K562 treated with DMSO at 1 percent for 48 hours (cell line): ENCODE measurements around the gene SLX4IP. TPM values are rescaled to one million over a fixed set of nuclear protein-coding genes. Genes with fewer than 3 reads are reported as not detected.

Experiments used
- total RNA-seq: library from RNA; unstranded; fragments of 300-600 nt; gene quantifications from 2 replicates; pipeline ENCODE4 v1.2.3, GENCODE V29; 2022; ENCODE audit warnings: low replicate concordance; ENCODE audit errors: extremely low read depth

The SLX4IP gene
- not detected in 2 replicates for total RNA-seq

DNA sequence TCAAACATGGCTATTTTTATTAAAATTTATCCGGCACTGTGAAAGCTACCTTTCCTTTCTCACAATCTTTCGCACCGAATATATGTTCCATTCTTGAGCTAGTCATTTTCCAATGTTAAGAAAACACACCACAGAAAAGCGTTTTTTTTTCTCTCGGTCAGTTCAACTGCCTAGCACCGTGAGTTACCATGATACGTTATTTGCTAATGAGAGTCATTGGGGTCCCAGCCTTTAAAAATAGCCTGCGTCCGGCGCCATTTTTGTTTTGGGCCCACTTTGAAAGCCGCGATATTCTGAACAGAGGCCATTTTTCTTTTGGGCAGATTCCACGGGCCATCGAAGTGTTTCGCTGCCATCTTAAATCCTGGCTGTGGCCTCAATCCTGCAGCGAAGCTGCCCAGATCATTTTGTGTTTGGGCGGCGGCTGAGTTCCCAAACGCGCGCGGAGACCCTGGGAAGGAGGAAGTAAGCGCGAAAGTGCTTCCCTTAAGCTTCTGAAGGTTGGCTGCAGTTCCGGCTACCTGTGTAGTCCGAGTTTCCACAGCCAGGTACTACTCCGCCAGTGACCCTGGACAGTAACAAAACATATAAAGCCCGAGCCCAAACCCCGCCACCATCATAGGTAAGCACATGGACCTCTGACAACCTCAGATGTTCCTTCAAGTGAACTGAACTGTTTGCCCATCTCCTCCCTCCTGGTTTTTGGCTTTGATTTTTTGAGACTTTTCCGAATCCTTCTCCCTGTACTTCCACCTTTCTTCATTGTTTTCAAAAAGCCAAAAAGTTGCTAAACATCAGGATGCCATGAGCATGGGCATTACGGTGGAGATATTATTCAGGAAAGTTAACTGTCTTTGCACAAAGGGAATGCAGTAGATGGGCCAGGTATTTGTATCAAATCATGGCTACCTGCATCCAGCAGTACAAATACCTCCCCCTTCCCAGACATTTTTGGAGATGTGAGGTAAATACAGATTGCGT is at the start of gene SLX4IP:
SLX4IP (plus strand) TSS at position 474 of the 981 bp plus-strand sequence. CDS start 22,900 bp downstream, outside the sequence.

DNA sequence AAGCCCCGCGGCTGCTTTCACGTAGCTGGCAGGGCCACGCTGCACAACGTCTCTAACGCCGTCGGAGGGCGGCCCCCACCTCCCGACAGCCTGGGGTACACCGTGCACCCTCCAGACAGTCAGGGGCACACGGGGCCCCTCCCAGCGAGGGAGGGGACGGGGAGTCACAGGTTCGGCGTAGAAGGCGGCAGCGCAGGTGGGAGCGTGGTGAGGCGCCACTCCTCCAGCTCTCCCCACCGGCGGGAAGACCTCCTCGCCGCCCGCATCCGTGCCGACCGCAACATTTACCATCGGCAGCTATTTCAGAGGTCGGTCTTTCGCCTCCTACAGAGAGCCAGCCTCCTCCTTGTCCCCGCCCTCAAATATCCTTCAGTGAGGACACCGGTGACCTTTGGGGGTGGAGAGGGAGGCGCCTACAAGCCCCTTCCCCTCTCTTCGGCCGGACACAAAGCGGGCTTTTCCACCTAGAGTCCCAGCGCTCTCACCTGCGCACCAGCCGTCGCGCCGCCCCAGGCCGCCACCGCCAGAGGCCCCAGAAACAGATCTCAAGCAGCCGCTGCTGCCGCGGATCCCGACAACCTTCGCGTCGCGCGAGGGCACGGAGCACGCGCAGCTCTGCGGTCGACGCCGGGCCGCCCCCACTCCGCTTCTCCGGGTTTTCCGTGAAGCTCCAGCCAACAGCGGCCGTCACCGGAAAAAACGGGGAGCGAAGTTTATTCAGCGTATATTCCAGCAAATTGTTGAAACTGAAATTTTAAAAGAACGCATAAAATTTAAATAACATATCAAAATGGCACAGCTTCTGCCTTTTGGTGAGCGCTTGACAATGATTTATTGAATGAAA is 1.3 kb upstream of the SLX4IP start, which contains the start of gene MKKS:
MKKS (minus strand) TSS at position 600 of the 844 bp plus-strand sequence. CDS start 20,708 bp downstream, outside the sequence.

DNA sequence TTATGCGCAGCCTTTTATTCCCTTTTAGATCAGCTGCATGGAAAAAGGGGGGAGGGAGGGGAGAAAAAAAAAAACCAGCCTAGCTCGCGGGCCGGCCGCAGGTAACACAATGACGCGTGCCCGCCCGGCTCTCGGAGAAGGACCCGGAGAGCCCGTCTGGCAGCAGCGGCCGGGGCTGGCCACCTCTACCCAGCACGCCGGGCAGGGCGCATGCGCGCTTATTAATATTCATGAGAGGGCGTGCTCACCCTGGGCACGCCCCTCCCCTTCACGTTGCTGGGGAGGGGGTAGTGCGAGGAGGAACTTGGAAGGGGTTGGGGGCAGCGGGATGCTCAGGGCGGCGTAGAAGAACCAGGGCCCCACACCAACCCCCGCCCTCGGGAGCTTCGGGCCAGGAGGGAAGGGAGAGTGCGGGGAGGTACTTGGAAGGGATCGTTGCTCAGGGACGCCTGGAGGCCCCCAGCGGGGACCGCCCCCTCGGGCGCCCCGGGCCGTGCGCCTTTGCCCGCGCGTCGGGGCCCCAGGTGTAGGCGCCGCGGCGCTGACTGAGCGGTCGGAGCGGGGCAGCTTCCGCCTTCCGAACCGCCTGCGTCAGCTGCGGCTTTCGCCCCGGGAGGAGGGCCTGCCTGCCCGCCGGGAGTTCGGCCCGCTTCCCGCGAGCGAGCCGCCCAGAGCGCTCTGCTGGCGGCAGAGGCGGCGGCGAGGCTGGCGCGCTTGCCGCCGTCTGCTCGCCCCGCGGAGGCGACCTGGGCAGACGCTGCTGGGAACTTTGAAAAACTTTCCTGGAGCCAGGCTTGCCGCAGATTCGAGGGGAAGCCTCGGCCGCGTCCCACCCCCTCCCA is 239.0 kb downstream of the SLX4IP start, which contains the start of gene JAG1:
JAG1 (minus strand) TSS at position 158 of the 842 bp plus-strand sequence. CDS start 469 bp downstream, outside the sequence.

Other genes starting within 250 kb of the SLX4IP start
- not detected in 2 replicates for gene SNAP25, start 216.5 kb upstream of the SLX4IP start, total RNA-seq
- gene MKKS, start 1.1 kb upstream of the SLX4IP start, total RNA-seq = not detected in 2 replicates
- not detected in 2 replicates for gene JAG1, start 238.7 kb downstream of the SLX4IP start, total RNA-seq